NCI-H2107 treated with DMSO at 0.1 percent for 48 hours (cell line): ENCODE data around the gene ERC2.

Experiments
- DNase-seq: peaks from one replicate; lab custom pipeline; 2025; ENCODE audit not compliant: unreplicated experiment; lab: John Stamatoyannopoulos, UW

The ERC2 gene

GRCh38 chr3:56369914-56370313 lies 98.4 kb downstream of the ERC2 start:
- DNase-seq, result no peak

- DNase-seq, result no peak
These were observed 99.4 kb downstream of the ERC2 start for GRCh38 chr3:56368846-56369245.

- DNase-seq, result no peak
These were observed 101.6 kb downstream of the ERC2 start for GRCh38 chr3:56366641-56367162.

GRCh38 chr3:56365905-56366640 lies 102.2 kb downstream of the ERC2 start:
- no peak for DNase-seq

- no peak for DNase-seq
These were observed 103.6 kb downstream of the ERC2 start for GRCh38 chr3:56364665-56365064.

- no peak for DNase-seq
These were observed 104.5 kb downstream of the ERC2 start for GRCh38 chr3:56363720-56364119.

GRCh38 chr3:56361731-56362130 lies 106.5 kb downstream of the ERC2 start:
- no peak for DNase-seq

- DNase-seq, result peak; percentile 53
These were observed 111.0 kb downstream of the ERC2 start for GRCh38 chr3:56357266-56357665.

- no peak for DNase-seq
These were observed 111.5 kb downstream of the ERC2 start for GRCh38 chr3:56356808-56357207.

- no peak for DNase-seq
These were observed 112.6 kb downstream of the ERC2 start for GRCh38 chr3:56355570-56356185.

GRCh38 chr3:56351537-56351936 lies 116.7 kb downstream of the ERC2 start:
- no peak for DNase-seq

- DNase-seq, result no peak
These were observed 120.9 kb downstream of the ERC2 start for GRCh38 chr3:56347219-56347871.

- peak; percentile 68 for DNase-seq
These were observed 125.8 kb downstream of the ERC2 start for GRCh38 chr3:56342475-56342874.

- DNase-seq, result no peak
These were observed 128.6 kb downstream of the ERC2 start for GRCh38 chr3:56339671-56340070.

GRCh38 chr3:56339244-56339643 lies 129.0 kb downstream of the ERC2 start:
- DNase-seq, result no peak

- DNase-seq, result no peak
These were observed 132.2 kb downstream of the ERC2 start for GRCh38 chr3:56336023-56336422.

- no peak for DNase-seq
These were observed 143.8 kb downstream of the ERC2 start for GRCh38 chr3:56324473-56324872.

GRCh38 chr3:56323986-56324420 lies 144.3 kb downstream of the ERC2 start:
- DNase-seq, result no peak

- no peak for DNase-seq
These were observed 145.4 kb downstream of the ERC2 start for GRCh38 chr3:56322862-56323261.

GRCh38 chr3:56321892-56322291 lies 146.4 kb downstream of the ERC2 start:
- no peak for DNase-seq

GRCh38 chr3:56321383-56321782 lies 146.9 kb downstream of the ERC2 start:
- DNase-seq, result no peak

GRCh38 chr3:56320883-56321282 lies 147.4 kb downstream of the ERC2 start:
- no peak for DNase-seq
